Rectal smooth muscle tissue (tissue), 1 donor: ENCODE results near the gene GOLT1B.
"Not testable (repeated sequence)": the region's sequence is repeated elsewhere in the genome, so short reads cannot be mapped to it uniquely, and the experiment has no call there.

ENCODE experiments used
- H3K27ac ChIP-seq: one replicate; pipeline ENCODE4 v1.7.0; 2013; ENCODE audit warnings: low read depth, low read length, inconsistent platforms
- H3K27me3 ChIP-seq: one replicate; pipeline ENCODE4 v1.7.0; 2013; ENCODE audit warnings: low read length; ENCODE audit not compliant: control insufficient read depth, insufficient read depth
- H3K36me3 ChIP-seq: one replicate; pipeline ENCODE4 v1.7.0; 2013; ENCODE audit warnings: low read length; ENCODE audit not compliant: control insufficient read depth, insufficient read depth
- H3K4me1 ChIP-seq: one replicate; pipeline ENCODE4 v1.7.0; 2013; ENCODE audit warnings: low read length; ENCODE audit not compliant: control insufficient read depth, insufficient read depth
- H3K4me3 ChIP-seq: one replicate; pipeline ENCODE4 v1.7.0; 2013; ENCODE audit warnings: low read length
- H3K9ac ChIP-seq: one replicate; pipeline ENCODE4 v1.7.0; 2013; ENCODE audit warnings: low read length

The GOLT1B gene

DNA sequence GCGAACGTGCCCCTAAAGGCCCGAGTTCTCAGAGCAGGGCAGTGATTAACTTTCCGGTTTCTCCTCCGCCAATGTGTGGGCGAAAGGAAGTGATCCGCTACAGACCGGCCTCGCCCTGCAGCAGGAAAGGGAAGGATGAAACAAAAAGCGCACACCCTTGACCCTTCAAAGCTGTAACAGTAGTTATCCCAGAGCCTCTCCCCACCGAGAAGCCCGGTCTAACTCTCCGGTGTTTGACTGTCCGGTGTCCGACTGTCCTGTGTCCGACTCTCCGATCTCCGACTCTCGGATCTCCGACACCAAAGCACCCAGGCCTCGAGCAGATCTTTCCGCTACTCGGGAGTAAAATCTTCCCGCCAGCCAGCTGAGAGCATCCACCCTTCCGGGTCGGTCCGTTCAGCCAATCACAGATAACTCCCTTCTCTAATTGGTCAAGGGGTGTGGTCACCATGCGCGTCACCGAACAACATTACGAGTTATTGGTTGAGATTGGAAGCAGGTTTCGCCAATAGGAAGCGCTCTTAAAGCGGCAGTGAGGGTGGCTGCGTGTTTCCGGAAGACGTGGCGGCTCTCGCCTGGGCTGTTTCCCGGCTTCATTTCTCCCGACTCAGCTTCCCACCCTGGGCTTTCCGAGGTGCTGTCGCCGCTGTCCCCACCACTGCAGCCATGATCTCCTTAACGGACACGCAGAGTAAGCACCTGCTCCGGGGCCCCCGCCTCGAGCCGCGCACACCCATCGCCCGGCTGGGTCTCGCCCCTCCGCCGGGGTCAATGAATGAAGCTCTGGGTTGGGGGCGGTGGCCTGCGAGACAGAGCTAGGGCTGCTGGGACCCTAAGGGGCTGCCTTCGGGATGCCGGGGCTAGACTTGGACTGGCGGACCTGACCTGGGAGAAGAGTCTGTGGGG, at the start of gene GOLT1B, which contains the start of gene RECQL:
GOLT1B (plus strand) TSS at position 532 of the 906 bp plus-strand sequence; CDS start at position 667, 135 bp downstream.
RECQL (minus strand) TSS at position 378 of the 906 bp plus-strand sequence. CDS start 2,065 bp downstream, outside the sequence.
- peak within 1 kb of the TSS; percentile 90 for H3K9ac ChIP-seq
- H3K27me3 ChIP-seq: no peaks in the 10 kb centered on the region
- peak within 1 kb of the TSS; percentile 86 for H3K27ac ChIP-seq
- peak within 1 kb of the TSS; percentile 92 for H3K4me3 ChIP-seq
- peaks cover 11% of the 10 kb centered on the region for H3K4me1 ChIP-seq
- H3K36me3 ChIP-seq: peaks cover 12% of the 10 kb centered on the region

DNA sequence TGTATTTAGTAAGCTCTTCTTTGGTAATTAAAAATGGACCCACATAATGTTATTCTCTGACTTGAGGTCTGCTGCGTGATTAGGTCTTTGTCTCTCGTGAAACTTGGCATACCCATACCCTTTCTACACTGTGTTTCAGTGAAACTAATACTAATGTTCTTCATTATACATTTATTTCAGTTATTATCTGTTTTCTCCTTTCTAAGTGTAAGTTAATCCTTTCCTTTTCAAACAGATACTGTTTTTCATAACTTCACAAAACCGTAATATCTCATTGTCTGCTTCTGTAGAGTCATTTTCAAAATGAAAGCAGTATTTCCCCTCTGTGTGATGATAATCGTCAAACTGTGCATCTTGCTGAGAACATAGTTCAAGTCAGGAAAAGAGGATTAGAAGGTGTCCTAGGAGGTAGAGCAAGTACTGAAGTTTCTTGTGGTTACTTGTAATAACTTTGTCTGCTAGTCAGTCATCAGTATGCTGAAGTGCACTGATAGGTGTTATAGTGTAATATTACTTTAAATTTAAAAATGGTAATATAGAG, 48.2 kb upstream of the GOLT1B start:
- Histone ChIP-seq H3K27me3 (no peaks in the 10 kb centered on the region), H3K9ac (no peak overlapping the region), H3K4me3 (no peak overlapping the region), H3K36me3 (peaks cover 13% of the 10 kb centered on the region), H3K4me1 (no peaks in the 10 kb centered on the region), H3K27ac (no peak overlapping the region)

DNA sequence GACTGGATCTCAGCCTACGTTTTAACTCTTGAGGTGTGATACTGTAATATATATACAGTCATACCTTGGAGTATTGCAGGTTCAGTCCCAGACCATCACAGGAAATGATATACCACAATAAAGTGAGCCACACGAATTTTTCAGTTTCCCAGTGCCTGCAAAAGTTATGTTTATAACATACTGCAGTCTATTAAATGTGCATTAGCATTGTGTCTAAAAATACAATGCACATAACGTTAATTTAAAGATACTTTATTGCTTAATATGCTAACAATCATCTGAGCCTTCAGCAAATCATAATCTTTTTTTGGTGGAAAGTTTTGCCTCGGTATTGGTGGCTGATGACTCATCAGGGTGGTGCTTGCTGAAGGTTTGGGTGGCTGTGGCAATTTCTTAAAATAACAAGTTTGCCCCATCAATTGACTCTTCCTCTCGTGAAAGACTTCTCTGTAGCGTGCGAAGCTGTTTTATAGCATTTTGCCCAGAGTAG, 45.3 kb upstream of the GOLT1B start:
- H3K36me3 ChIP-seq: peaks cover 15% of the 10 kb centered on the region
- H3K27me3 ChIP-seq: no peaks in the 10 kb centered on the region
- H3K9ac ChIP-seq: no peak overlapping the region
- H3K4me1 ChIP-seq: no peaks in the 10 kb centered on the region
- H3K4me3 ChIP-seq: no peak overlapping the region
- H3K27ac ChIP-seq: no peak overlapping the region

DNA sequence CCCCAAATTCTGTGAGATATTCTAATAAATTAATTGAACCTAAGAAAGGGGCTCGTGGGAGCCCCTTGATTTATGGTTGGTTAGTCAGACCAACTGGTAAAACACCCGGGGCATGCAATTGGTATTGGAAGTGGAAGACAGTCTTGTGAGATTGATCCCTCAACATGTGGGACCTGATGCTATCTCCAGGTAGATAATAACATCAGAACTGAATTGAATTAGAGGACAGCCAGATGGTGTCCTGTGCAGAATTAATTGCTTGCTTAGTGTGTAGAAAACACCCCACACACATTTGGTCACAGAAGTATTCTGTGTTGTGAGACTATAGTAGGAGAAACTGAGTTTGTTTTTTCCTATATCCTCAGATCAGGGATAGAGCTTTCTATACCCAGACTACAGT, 42.1 kb upstream of the GOLT1B start:
- H3K9ac ChIP-seq: no peak overlapping the region
- no peak overlapping the region for H3K4me3 ChIP-seq
- H3K4me1 ChIP-seq: no peaks in the 10 kb centered on the region
- H3K27ac ChIP-seq: no peak overlapping the region
- peaks cover 13% of the 10 kb centered on the region for H3K36me3 ChIP-seq
- H3K27me3 ChIP-seq: no peaks in the 10 kb centered on the region

- not testable (repeated sequence) for H3K4me3 ChIP-seq, H3K9ac ChIP-seq, H3K4me1 ChIP-seq, H3K27me3 ChIP-seq, H3K36me3 ChIP-seq, H3K27ac ChIP-seq
These were observed 34.3 kb upstream of the GOLT1B start for GRCh38 chr12:21467334-21467733.

DNA sequence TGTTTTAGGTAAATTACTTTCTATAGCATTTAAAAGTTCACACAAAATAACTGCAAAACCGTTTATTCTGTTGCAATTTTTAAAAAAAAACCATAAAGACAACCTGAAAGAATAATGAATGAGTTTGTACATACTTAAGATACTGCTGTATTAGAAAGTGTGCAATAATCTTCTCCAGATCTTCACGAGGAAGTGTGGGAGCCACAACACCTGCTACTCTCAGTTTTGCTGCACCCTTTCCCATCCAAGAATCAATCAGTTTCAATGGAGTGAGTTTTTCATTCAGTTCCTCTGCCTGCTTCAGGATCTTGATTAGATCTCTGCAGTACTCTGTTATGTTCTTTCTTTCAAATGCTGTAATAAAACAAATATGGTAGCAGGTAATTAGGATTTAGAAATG, 30.3 kb upstream of the GOLT1B start:
- Histone ChIP-seq H3K36me3 (peaks cover 7% of the 10 kb centered on the region), H3K9ac (no peak overlapping the region), H3K27ac (no peak overlapping the region), H3K4me1 (no peaks in the 10 kb centered on the region), H3K4me3 (no peak overlapping the region), H3K27me3 (no peaks in the 10 kb centered on the region)

GRCh38 chr12:21472197-21472823, 29.3 kb upstream of the GOLT1B start:
- H3K27me3 ChIP-seq: no peaks in the 10 kb centered on the region
- H3K4me3 ChIP-seq: no peak overlapping the region
- no peak overlapping the region for H3K9ac ChIP-seq
- no peak overlapping the region for H3K27ac ChIP-seq
- no peaks in the 10 kb centered on the region for H3K4me1 ChIP-seq
- peaks cover 7% of the 10 kb centered on the region for H3K36me3 ChIP-seq

- no peaks in the 10 kb centered on the region for H3K27me3 ChIP-seq
- no peak overlapping the region for H3K4me3 ChIP-seq
- no peak overlapping the region for H3K27ac ChIP-seq
- H3K4me1 ChIP-seq: no peaks in the 10 kb centered on the region
- peaks cover 12% of the 10 kb centered on the region for H3K36me3 ChIP-seq
- no peak overlapping the region for H3K9ac ChIP-seq
These were observed 26.0 kb upstream of the GOLT1B start for GRCh38 chr12:21475552-21475951.

- Histone ChIP-seq H3K27me3 (no peaks in the 10 kb centered on the region), H3K27ac (no peak overlapping the region), H3K4me3 (no peak overlapping the region), H3K36me3 (peaks cover 13% of the 10 kb centered on the region), H3K9ac (no peak overlapping the region), H3K4me1 (no peaks in the 10 kb centered on the region)
These were observed 24.6 kb upstream of the GOLT1B start for GRCh38 chr12:21476949-21477348.

DNA sequence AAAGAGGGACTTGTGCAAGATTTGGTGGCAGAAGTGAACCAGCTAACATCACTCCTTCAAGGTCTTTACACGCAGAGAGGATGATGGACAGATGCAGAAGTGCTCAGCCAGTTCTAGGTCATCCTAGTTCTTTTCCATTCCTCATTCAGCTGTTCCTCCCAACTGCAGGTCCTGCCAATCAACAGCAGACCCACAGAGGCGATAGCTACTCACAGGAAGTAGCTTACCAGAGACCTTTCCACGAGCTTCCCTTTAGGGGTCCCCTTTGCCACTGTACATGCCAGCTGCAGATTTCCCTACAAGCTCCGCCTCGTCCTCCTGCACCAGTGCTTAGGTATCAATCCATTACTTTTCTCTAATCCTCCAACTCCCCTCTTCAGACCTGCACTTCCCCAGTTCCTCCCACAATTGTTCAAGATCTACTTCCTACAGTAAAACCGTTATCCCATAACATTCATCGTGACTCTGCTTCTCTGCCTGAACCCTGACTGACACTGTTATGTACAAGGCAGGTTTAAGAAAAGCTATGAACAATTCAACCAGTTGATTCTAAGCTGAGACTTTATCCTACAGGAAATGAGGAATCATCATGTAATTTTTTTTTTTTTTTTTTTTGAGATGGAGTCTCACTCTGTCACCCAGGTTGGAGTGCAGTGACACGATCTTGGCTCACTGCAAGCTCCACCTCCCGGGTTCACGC, 22.7 kb upstream of the GOLT1B start:
- no peak overlapping the region for H3K27ac ChIP-seq
- H3K27me3 ChIP-seq: no peaks in the 10 kb centered on the region
- H3K4me1 ChIP-seq: no peaks in the 10 kb centered on the region
- no peak overlapping the region for H3K4me3 ChIP-seq
- H3K36me3 ChIP-seq: peaks cover 13% of the 10 kb centered on the region
- no peak overlapping the region for H3K9ac ChIP-seq

DNA sequence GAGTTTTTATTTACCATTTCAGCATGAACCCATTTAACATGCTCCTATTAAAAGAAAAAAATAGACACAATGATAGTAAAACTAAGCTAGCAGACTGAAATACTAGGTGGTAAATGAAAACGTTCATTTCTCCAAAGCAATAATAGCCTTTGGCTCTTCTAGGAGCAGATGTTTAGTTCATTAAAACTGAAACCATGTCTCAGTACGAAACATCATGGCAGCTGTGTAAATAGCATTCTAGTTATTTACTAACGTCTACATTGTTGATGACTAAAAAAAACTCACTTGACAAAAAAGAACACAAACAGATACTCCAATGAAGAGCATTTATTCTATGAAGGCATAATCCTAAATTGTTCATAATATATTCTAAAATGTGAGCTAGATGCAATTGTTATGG, 18.1 kb upstream of the GOLT1B start:
- no peak overlapping the region for H3K27ac ChIP-seq
- H3K36me3 ChIP-seq: peaks cover 7% of the 10 kb centered on the region
- H3K4me3 ChIP-seq: no peak overlapping the region
- no peaks in the 10 kb centered on the region for H3K4me1 ChIP-seq
- no peaks in the 10 kb centered on the region for H3K27me3 ChIP-seq
- no peak overlapping the region for H3K9ac ChIP-seq

DNA sequence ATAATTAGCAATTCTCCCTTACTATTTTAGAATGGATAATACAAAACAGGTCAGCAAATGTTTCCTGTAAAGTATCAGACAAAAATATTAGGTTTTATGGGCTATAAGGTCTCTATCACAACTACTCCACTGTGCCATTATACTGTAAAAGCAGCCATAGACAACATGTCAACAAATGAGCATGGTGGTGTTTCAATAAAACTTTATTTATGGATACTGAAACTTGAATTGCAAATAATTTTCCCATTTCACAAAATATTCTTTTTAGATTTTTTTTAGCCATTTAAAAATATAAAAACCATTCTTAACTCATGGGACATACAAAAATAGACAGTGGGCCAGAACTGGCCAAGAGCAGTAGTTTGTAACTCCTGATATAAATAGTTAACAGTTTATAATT, 15.6 kb upstream of the GOLT1B start:
- Histone ChIP-seq H3K4me3 (no peak overlapping the region), H3K9ac (no peak overlapping the region), H3K36me3 (peaks cover 2% of the 10 kb centered on the region), H3K4me1 (no peaks in the 10 kb centered on the region), H3K27me3 (no peaks in the 10 kb centered on the region), H3K27ac (no peak overlapping the region)
